DND-41 (cell line): ENCODE data around the gene HDAC4.

Experiments
- ATAC-seq: fragments of 200-7000 bp; cut with Tn5 transposase; 3 replicates; pipeline ENCODE4 v1.9.1; 2021; ENCODE audit warnings: low read depth; ENCODE audit not compliant: insufficient read depth
- DNase-seq: peaks from one replicate; pipeline ENCODE4 v3.0.0-alpha.2; 2020
- H2AFZ ChIP-seq: 2 replicates; pipeline ENCODE4 v1.6.0; 2012; ENCODE audit warnings: low read depth, low read length
- H3K27ac ChIP-seq: 2 replicates; pipeline ENCODE4 v1.5.1; 2012; ENCODE audit warnings: low read length, inconsistent platforms
- H3K27me3 ChIP-seq: fragments of 200-600 bp; sonication (generic); 2 replicates; pipeline ENCODE4 v1.6.0; 2012; ENCODE audit warnings: low read length, mild to moderate bottlenecking, inconsistent platforms; ENCODE audit not compliant: insufficient read depth, poor library complexity
- H3K36me3 ChIP-seq: 2 replicates; pipeline ENCODE4 v1.5.1; 2012; ENCODE audit warnings: low read length, inconsistent platforms; ENCODE audit not compliant: insufficient read depth
- H3K4me1 ChIP-seq: 2 replicates; pipeline ENCODE4 v1.5.1; 2012; ENCODE audit warnings: mild to moderate bottlenecking, low read length; ENCODE audit not compliant: insufficient read depth
- H3K4me2 ChIP-seq: 2 replicates; pipeline ENCODE4 v1.6.0; 2012; ENCODE audit warnings: mild to moderate bottlenecking, moderate library complexity, low read length, inconsistent platforms; ENCODE audit not compliant: insufficient read depth
- H3K4me3 ChIP-seq, 2 experiments: fragments of 200-600 bp in 1 of 2; shearing (Covaris generic) in 1 of 2; 2 replicates each; pipeline ENCODE4 v1.5.1; 2012 to 2016; ENCODE audit warnings: inconsistent platforms in 2 of 2, low read length in 2 of 2, mild to moderate bottlenecking in 2 of 2, low read depth in 1 of 2, moderate library complexity in 1 of 2
- H3K79me2 ChIP-seq: 2 replicates; pipeline ENCODE4 v1.6.0; 2012; ENCODE audit warnings: low read length, inconsistent platforms; ENCODE audit not compliant: insufficient read depth
- H3K9ac ChIP-seq: 2 replicates; pipeline ENCODE4 v1.6.0; 2012; ENCODE audit warnings: low read depth, mild to moderate bottlenecking, inconsistent platforms, low read length, moderate library complexity
- H3K9me3 ChIP-seq: 2 replicates; pipeline ENCODE4 v1.5.1; 2012; ENCODE audit warnings: low read length, moderate library complexity, mild to moderate bottlenecking, inconsistent platforms; ENCODE audit not compliant: insufficient read depth, severe bottlenecking
- H4K20me1 ChIP-seq: 2 replicates; pipeline ENCODE4 v1.6.0; 2012; ENCODE audit warnings: low read length; ENCODE audit not compliant: insufficient read depth
- EZH2 ChIP-seq: IDR thresholded peaks from 3 replicates; pipeline ENCODE4 v1.6.1; 2012; ENCODE audit warnings: borderline replicate concordance, low read depth, mild to moderate bottlenecking, moderate library complexity, low read length, inconsistent platforms; ENCODE audit not compliant: severe bottlenecking
- TF ChIP-seq, protein P1 (sequence below): IDR thresholded peaks from 2 replicates; pipeline ENCODE4 v1.5.1; 2012; ENCODE audit warnings: borderline replicate concordance, low read length, moderate library complexity, mild to moderate bottlenecking; ENCODE audit not compliant: poor library complexity, severe bottlenecking; ENCODE audit errors: extremely low read depth

HDAC4 gene

DNA sequence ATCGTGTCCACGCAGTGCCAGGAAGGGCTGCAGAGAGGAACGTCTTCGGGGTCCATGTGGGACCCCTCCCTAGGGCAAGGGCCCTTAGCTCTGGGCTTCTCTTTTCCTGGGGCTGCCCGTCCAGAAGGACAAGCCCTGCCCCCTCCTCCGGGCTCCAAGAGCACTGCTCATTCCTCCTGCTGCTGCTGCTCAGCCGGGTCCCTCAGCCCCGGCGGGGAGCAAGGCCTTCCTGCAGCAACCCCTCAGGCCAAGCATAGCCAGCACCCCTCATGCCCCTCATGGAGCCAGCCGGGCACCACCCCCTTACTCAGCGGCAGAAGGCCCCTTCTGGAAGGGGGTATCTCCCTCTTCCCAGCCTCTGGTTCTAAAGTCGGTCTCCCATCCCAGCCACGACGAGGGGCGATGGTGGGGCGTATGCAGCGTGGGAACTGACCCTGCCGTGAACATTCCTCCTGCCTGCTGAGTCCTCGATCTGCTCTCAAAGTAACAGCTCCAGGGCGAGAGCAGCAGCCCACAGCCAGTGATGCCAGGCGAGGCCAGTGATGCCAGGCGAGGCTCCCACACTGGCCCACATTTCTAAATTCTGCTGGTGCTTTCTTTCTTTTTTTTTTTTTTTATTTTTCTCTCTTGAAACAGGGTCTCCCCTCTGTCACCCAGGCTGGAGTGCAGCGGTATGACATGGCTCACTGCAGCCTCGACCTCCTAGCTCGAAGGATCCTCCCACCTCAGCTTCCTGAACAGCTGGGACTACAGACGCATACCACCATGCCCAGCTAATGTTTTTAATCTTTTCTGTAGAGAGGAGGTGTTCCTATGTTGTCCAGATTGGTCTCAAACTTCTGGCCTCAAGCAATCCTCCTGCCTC, 99.7 kb downstream of the HDAC4 start:
- Histone ChIP-seq H3K9ac (peak overlapping the region; percentile 23; the same call in 1 of the 2 replicates), H3K79me2 (peaks cover 96% of the 10 kb centered on the region), H3K9me3 (peaks cover 4% of the 10 kb centered on the region), H3K4me2 (no peak overlapping the region; the same call in 1 of the 2 replicates), H2AFZ (no peak overlapping the region), H3K4me3 (no peak overlapping the region), H3K4me1 (peaks cover 91% of the 10 kb centered on the region), H4K20me1 (peaks cover 89% of the 10 kb centered on the region), H3K27me3 (no peaks in the 10 kb centered on the region), H3K36me3 (peaks cover 78% of the 10 kb centered on the region), H3K27ac (peak overlapping the region; percentile 74)
- no peak for TF ChIP-seq EZH2
- TF ChIP-seq, protein P1, sequence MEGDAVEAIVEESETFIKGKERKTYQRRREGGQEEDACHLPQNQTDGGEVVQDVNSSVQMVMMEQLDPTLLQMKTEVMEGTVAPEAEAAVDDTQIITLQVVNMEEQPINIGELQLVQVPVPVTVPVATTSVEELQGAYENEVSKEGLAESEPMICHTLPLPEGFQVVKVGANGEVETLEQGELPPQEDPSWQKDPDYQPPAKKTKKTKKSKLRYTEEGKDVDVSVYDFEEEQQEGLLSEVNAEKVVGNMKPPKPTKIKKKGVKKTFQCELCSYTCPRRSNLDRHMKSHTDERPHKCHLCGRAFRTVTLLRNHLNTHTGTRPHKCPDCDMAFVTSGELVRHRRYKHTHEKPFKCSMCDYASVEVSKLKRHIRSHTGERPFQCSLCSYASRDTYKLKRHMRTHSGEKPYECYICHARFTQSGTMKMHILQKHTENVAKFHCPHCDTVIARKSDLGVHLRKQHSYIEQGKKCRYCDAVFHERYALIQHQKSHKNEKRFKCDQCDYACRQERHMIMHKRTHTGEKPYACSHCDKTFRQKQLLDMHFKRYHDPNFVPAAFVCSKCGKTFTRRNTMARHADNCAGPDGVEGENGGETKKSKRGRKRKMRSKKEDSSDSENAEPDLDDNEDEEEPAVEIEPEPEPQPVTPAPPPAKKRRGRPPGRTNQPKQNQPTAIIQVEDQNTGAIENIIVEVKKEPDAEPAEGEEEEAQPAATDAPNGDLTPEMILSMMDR: no peak
- peak; percentile 58 for DNase-seq
- ATAC-seq: no peak

DNA sequence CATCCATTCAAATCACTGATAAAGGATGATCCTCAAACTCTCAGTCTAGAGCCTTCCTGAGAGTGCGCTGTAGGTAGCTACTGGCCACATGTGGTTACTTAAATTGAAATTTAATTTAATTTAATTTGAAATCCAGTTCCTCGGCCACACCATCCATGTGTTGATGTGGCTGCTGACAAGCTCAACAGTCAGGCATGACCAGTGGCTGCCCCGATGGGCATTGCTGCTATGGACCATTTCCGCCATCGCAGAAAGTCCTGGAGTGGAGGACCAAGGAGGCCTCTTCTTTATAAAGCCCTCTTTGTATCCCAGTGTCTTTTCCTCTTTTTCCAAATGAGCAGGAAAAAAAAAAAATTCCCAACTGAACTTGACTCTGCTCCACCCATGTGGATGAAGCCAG, 100.6 kb downstream of the HDAC4 start:
- Histone ChIP-seq H3K79me2 (peaks cover 96% of the 10 kb centered on the region), H3K27ac (peak overlapping the region; percentile 74), H3K27me3 (no peaks in the 10 kb centered on the region), H3K4me2 (peak overlapping the region; percentile 88; the same call in 1 of the 2 replicates), H4K20me1 (peaks cover 91% of the 10 kb centered on the region), H3K4me1 (peaks cover 94% of the 10 kb centered on the region), H3K9ac (0 out of 2 replicates have a peak overlapping the region, but pooled peaks have one; percentile 87), H3K4me3 (0 out of 4 replicates have a peak overlapping the region, but pooled peaks of 1 of the 2 experiments have one; percentile 52), H2AFZ (no peak overlapping the region), H3K9me3 (peaks cover 4% of the 10 kb centered on the region), H3K36me3 (peaks cover 74% of the 10 kb centered on the region)
- DNase-seq (no peak), ATAC-seq (no peak)
- no peak for TF ChIP-seq EZH2
- TF ChIP-seq, protein P1: no peak

DNA sequence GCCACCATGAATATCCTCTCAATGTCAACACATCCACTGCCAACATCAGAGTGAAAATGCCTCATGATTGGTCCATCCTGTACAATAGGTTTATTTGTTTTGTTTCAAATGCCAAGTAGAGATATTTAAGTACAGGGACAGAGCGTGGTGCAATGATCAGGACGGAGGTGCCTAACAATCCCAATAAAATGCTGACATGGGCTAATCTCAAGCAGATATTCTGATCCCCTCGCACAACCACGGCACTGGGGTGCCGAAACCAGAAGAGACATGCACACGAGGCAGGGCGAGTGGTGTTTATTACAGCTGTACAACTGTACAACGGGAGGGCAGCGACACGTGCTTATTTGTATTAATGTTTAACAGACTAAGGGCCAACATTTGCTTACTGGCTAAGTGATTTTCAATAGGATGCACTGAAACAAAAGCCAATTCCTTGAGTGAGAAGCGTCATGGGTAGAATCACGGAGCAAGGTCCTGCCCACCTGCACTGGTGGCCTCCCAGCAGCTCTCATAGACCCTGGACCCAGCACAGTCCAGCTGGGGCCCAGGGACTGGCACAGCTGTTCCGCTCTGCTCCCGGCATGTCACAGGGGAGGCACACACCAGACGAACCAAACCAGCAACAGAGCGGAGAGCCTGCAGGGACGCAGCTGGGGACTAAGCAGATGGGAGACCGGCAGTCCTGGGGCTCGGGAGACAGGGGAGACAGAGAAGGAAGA, 101.4 kb downstream of the HDAC4 start:
- no peak for DNase-seq
- peak overlapping the region; percentile 87 for H3K9ac ChIP-seq
- H3K27me3 ChIP-seq: no peaks in the 10 kb centered on the region
- no peak for ATAC-seq
- peaks cover 88% of the 10 kb centered on the region for H4K20me1 ChIP-seq
- H3K36me3 ChIP-seq: peaks cover 71% of the 10 kb centered on the region
- peaks cover 94% of the 10 kb centered on the region for H3K4me1 ChIP-seq
- no peak for TF ChIP-seq EZH2
- TF ChIP-seq, protein P1: no peak
- H3K27ac ChIP-seq: peak overlapping the region; percentile 74
- peaks cover 94% of the 10 kb centered on the region for H3K79me2 ChIP-seq
- peak overlapping the region in 1 of 2 experiments; percentile 52; a peak in 2 of 4 replicates for H3K4me3 ChIP-seq
- peak overlapping the region; percentile 88 for H3K4me2 ChIP-seq
- no peak overlapping the region for H2AFZ ChIP-seq
- H3K9me3 ChIP-seq: peaks cover 4% of the 10 kb centered on the region
